GM23338 (cell line): ENCODE results near the gene ZFHX3. TPM values are rescaled to one million over a fixed set of nuclear protein-coding genes. Genes with fewer than 3 reads are reported as not detected.

Source experiments
- ATAC-seq: fragments of 200-7000 bp; cut with Tn5 transposase; 3 replicates; pipeline ENCODE4 v1.9.1; 2020
- DNase-seq: peaks from one replicate; pipeline ENCODE4 v3.0.0-alpha.2; 2015; ENCODE audit warnings: low spot score
- H2AFZ ChIP-seq: fragments of 200-600 bp; sonication (generic); 2 replicates; pipeline ENCODE4 v1.8.0; 2016; ENCODE audit warnings: antibody characterized with exemption, mild to moderate bottlenecking, moderate library complexity
- H3F3A ChIP-seq: fragments of 200-600 bp; sonication (generic); replicated peaks from 2 replicates; pipeline ENCODE4 v1.8.0; 2017; ENCODE audit warnings: antibody characterized with exemption, mixed run types, low read depth
- H3K27ac ChIP-seq: fragments of 200-600 bp; sonication (generic); 2 replicates; pipeline ENCODE4 v1.6.1; 2016; ENCODE audit warnings: low read depth
- H3K27me3 ChIP-seq: fragments of 200-600 bp; sonication (generic); 2 replicates; pipeline ENCODE4 v1.8.0; 2016; ENCODE audit warnings: mild to moderate bottlenecking, mixed run types, moderate library complexity; ENCODE audit not compliant: insufficient read depth
- H3K36me3 ChIP-seq: fragments of 200-600 bp; sonication (generic); 2 replicates; pipeline ENCODE4 v1.8.0; 2016; ENCODE audit warnings: mild to moderate bottlenecking; ENCODE audit not compliant: insufficient read depth
- H3K4me1 ChIP-seq: fragments of 200-600 bp; sonication (generic); 2 replicates; pipeline ENCODE4 v1.8.0; 2016; ENCODE audit warnings: mild to moderate bottlenecking, moderate library complexity; ENCODE audit not compliant: insufficient read depth
- H3K4me2 ChIP-seq: fragments of 200-600 bp; sonication (generic); 2 replicates; pipeline ENCODE4 v1.7.1; 2017; ENCODE audit warnings: mixed run types
- H3K4me3 ChIP-seq: fragments of 200-600 bp; sonication (generic); 2 replicates; pipeline ENCODE4 v1.6.1; 2016; ENCODE audit warnings: mixed run types
- H3K79me2 ChIP-seq: fragments of 200-600 bp; sonication (generic); replicated peaks from 2 replicates; pipeline ENCODE4 v1.8.0; 2017; ENCODE audit warnings: mild to moderate bottlenecking; ENCODE audit not compliant: insufficient read depth
- H3K9me2 ChIP-seq: fragments of 200-600 bp; sonication (generic); 2 replicates; pipeline ENCODE4 v1.8.0; 2017; ENCODE audit not compliant: insufficient read depth
- H4K20me1 ChIP-seq: fragments of 200-600 bp; sonication (generic); replicated peaks from 2 replicates; pipeline ENCODE4 v1.8.0; 2017; ENCODE audit warnings: mild to moderate bottlenecking; ENCODE audit not compliant: insufficient read depth
- H3K27ac Mint-ChIP-seq: 2 replicates; pipeline ENCODE4 v1.8.0; 2020; ENCODE audit warnings: inconsistent platforms, mild to moderate bottlenecking, moderate library complexity, mixed read lengths
- H3K27me3 Mint-ChIP-seq: 3 replicates; pipeline ENCODE4 v1.8.0; 2022; ENCODE audit warnings: low read depth, mild to moderate bottlenecking, moderate library complexity, mixed read lengths, inconsistent platforms; ENCODE audit not compliant: insufficient read depth, poor library complexity
- H3K36me3 Mint-ChIP-seq: 3 replicates; pipeline ENCODE4 v1.8.0; 2021; ENCODE audit warnings: low read depth, mild to moderate bottlenecking, inconsistent platforms, moderate library complexity, mixed read lengths
- H3K4me1 Mint-ChIP-seq: 3 replicates; pipeline ENCODE4 v1.8.0; 2020; ENCODE audit warnings: mild to moderate bottlenecking, inconsistent platforms, mixed read lengths
- H3K4me3 Mint-ChIP-seq: 3 replicates; pipeline ENCODE4 v1.8.0; 2021; ENCODE audit warnings: moderate library complexity, mild to moderate bottlenecking, inconsistent platforms, mixed read lengths
- H3K9me3 Mint-ChIP-seq: 3 replicates; pipeline ENCODE4 v1.8.0; 2020; ENCODE audit warnings: moderate library complexity, mild to moderate bottlenecking, inconsistent platforms, mixed read lengths
- CREB1 ChIP-seq: fragments of 250-450 bp; sonication (Bioruptor Pico); IDR thresholded peaks from 2 replicates; pipeline ENCODE4 v1.5.0; 2020; ENCODE audit warnings: low read depth, mild to moderate bottlenecking, moderate library complexity
- CTCF ChIP-seq, 2 experiments: fragments of 200-600 bp in 1 of 2; sonication (generic) in 1 of 2; conservative IDR thresholded peaks; 2 replicates each; pipeline versions ENCODE4 v1.5.1 to v1.6.1; 2016 to 2017; ENCODE audit warnings: antibody characterized with exemption in 2 of 2, low read depth in 2 of 2, mild to moderate bottlenecking in 2 of 2, moderate library complexity in 1 of 2
- EZH2phosphoT487 ChIP-seq: fragments of 200-600 bp; sonication (generic); IDR thresholded peaks from one replicate; pipeline ENCODE4 v1.8.1; 2018; ENCODE audit warnings: antibody characterized with exemption; ENCODE audit not compliant: unreplicated experiment
- NANOG ChIP-seq: IDR thresholded peaks from 2 replicates; pipeline ENCODE4 v1.6.1; 2016; ENCODE audit warnings: antibody characterized with exemption, borderline replicate concordance
- POLR2AphosphoS5 ChIP-seq: IDR thresholded peaks from 2 replicates; pipeline ENCODE4 v1.6.1; 2016; ENCODE audit warnings: antibody characterized with exemption, low read depth
- STAT1 ChIP-seq: IDR thresholded peaks from one replicate; pipeline ENCODE4 v1.6.1; 2016; ENCODE audit warnings: antibody characterized with exemption; ENCODE audit not compliant: unreplicated experiment
- ZNF114 ChIP-seq: fragments of 250-450 bp; sonication (Bioruptor Pico); IDR thresholded peaks from 2 replicates; pipeline ENCODE4 v1.5.0; 2020; ENCODE audit warnings: mild to moderate bottlenecking, moderate library complexity
- polyA plus RNA-seq: library from polyadenylated mRNA; unstranded; fragments of >200 nt; fragmentation: Nextera tagmentation; extraction: Ambion mirVana; gene quantifications from 2 replicates; pipeline ENCODE4 v1.2.1, GENCODE V29; 2016
- total RNA-seq: library from RNA; depleted of rRNA; stranded (reverse); fragments of >200 nt; shearing (Covaris generic); gene quantifications from 2 replicates; pipeline ENCODE4 v1.2.3, GENCODE V29; 2014
- TF ChIP-seq, protein P1 (sequence below): IDR thresholded peaks from 2 replicates; pipeline ENCODE4 v1.6.1; 2016; ENCODE audit warnings: antibody characterized with exemption
- TF ChIP-seq, protein P2 (sequence below): IDR thresholded peaks from one replicate; pipeline ENCODE4 v1.6.1; 2018; ENCODE audit warnings: antibody characterized with exemption; ENCODE audit not compliant: unreplicated experiment

The ZFHX3 gene
- total and polyA plus RNA-seq, 2 experiments from 2014 or later: 1.0 to 1.5 TPM

DNA sequence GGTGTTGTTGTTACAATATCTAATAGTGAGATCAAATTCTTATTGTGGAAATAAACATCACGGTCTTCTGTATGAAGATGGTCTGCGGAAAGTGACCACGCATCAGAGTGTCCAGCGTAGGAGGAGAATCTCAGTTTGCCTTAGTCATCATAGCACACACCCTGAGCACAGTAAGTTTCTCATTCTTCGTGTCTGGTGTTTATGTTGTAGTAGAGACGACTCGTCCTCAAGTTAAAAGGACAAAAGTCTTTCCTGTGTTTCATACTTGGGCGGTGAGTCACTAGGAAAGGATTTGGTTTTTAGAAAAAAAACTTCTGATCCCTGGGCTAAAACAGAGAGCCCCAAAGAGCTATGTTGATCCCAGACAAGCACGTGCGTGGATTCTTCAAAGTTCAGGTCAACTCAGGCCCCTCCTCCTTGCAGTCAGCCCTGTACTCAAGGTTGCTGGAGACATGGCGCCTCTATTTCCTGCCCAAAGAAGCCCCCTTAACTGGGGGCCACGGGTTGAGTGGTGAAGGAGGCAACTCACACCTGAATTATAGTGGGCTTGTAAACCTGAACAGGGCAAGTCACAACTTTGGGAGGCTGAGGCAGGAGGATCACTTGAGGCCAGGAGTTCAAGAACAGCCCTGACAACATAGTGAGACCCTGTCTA is 170.4 kb downstream of the ZFHX3 start (continued):
- no peak for TF ChIP-seq ZNF114
- no peak for TF ChIP-seq EZH2phosphoT487
- no peak for TF ChIP-seq NANOG
- no peak for TF ChIP-seq CREB1
- TF ChIP-seq POLR2AphosphoS5: no peak
- TF ChIP-seq, protein P1, sequence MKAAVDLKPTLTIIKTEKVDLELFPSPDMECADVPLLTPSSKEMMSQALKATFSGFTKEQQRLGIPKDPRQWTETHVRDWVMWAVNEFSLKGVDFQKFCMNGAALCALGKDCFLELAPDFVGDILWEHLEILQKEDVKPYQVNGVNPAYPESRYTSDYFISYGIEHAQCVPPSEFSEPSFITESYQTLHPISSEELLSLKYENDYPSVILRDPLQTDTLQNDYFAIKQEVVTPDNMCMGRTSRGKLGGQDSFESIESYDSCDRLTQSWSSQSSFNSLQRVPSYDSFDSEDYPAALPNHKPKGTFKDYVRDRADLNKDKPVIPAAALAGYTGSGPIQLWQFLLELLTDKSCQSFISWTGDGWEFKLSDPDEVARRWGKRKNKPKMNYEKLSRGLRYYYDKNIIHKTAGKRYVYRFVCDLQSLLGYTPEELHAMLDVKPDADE: no peak
- TF ChIP-seq CTCF (conservative IDR thresholded peaks at IDR 0.05; ENCODE audit: low read depth in 2 of 2): no peak

- H3K79me2 ChIP-seq: no peaks in the 10 kb centered on the region
- no peak for DNase-seq
- H3K4me1 ChIP-seq: no peaks in the 10 kb centered on the region
- no peak overlapping the region for H3K4me2 ChIP-seq
- H2AFZ ChIP-seq: no peak overlapping the region
- Mint-ChIP-seq H3K27ac (no peak overlapping the region), H3K27me3 (peaks cover 5% of the 10 kb centered on the region), H3K4me1 (peaks cover 3% of the 10 kb centered on the region; the same call in 1 of the 3 replicates), H3K36me3 (peaks cover 13% of the 10 kb centered on the region; the same call in 2 of the 3 replicates), H3K4me3 (no peak overlapping the region), H3K9me3 (peaks cover 17% of the 10 kb centered on the region)
- H3K27ac ChIP-seq: no peak overlapping the region
- H4K20me1 ChIP-seq: no peaks in the 10 kb centered on the region; the same call in 1 of the 2 replicates
- H3K27me3 ChIP-seq: no peaks in the 10 kb centered on the region
- no peak for ATAC-seq
- H3K4me3 ChIP-seq: no peak overlapping the region
- H3F3A ChIP-seq: no peaks in the 10 kb centered on the region
- H3K9me2 ChIP-seq: no peaks in the 10 kb centered on the region
- H3K36me3 ChIP-seq: peaks cover 8% of the 10 kb centered on the region; the same call in 1 of the 2 replicates
- TF ChIP-seq STAT1: no peak
- no peak for TF ChIP-seq CREB1
These were observed 171.0 kb downstream of the ZFHX3 start for GRCh38 chr16:72876981-72877373.

- no peaks in the 10 kb centered on the region for H3K9me2 ChIP-seq
- H3K27ac ChIP-seq: no peak overlapping the region
- no peaks in the 10 kb centered on the region for H3K79me2 ChIP-seq
- H3K4me3 Mint-ChIP-seq: no peak overlapping the region
- no peak overlapping the region for H3K4me2 ChIP-seq
- no peaks in the 10 kb centered on the region for H3K4me1 ChIP-seq
- H3K27ac Mint-ChIP-seq: no peak overlapping the region
- H3K36me3 ChIP-seq: peaks cover 8% of the 10 kb centered on the region; the same call in 1 of the 2 replicates
- peaks cover 3% of the 10 kb centered on the region; the same call in 1 of the 3 replicates for H3K4me1 Mint-ChIP-seq
- no peak overlapping the region for H2AFZ ChIP-seq
- no peaks in the 10 kb centered on the region; the same call in 1 of the 2 replicates for H4K20me1 ChIP-seq
- no peak overlapping the region for H3K4me3 ChIP-seq
- ATAC-seq: no peak
- peaks cover 13% of the 10 kb centered on the region; the same call in 2 of the 3 replicates for H3K36me3 Mint-ChIP-seq
- H3K27me3 Mint-ChIP-seq: peaks cover 5% of the 10 kb centered on the region
- H3F3A ChIP-seq: no peaks in the 10 kb centered on the region
- DNase-seq: no peak
- H3K27me3 ChIP-seq: no peaks in the 10 kb centered on the region
- H3K9me3 Mint-ChIP-seq: peaks cover 17% of the 10 kb centered on the region
- TF ChIP-seq, protein P2, sequence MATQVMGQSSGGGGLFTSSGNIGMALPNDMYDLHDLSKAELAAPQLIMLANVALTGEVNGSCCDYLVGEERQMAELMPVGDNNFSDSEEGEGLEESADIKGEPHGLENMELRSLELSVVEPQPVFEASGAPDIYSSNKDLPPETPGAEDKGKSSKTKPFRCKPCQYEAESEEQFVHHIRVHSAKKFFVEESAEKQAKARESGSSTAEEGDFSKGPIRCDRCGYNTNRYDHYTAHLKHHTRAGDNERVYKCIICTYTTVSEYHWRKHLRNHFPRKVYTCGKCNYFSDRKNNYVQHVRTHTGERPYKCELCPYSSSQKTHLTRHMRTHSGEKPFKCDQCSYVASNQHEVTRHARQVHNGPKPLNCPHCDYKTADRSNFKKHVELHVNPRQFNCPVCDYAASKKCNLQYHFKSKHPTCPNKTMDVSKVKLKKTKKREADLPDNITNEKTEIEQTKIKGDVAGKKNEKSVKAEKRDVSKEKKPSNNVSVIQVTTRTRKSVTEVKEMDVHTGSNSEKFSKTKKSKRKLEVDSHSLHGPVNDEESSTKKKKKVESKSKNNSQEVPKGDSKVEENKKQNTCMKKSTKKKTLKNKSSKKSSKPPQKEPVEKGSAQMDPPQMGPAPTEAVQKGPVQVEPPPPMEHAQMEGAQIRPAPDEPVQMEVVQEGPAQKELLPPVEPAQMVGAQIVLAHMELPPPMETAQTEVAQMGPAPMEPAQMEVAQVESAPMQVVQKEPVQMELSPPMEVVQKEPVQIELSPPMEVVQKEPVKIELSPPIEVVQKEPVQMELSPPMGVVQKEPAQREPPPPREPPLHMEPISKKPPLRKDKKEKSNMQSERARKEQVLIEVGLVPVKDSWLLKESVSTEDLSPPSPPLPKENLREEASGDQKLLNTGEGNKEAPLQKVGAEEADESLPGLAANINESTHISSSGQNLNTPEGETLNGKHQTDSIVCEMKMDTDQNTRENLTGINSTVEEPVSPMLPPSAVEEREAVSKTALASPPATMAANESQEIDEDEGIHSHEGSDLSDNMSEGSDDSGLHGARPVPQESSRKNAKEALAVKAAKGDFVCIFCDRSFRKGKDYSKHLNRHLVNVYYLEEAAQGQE: no peak
- TF ChIP-seq, protein P1: no peak
- no peak for TF ChIP-seq EZH2phosphoT487
These were observed 171.7 kb downstream of the ZFHX3 start for GRCh38 chr16:72876221-72876620.
